AG09309 (cell line): ENCODE data around the gene CTPS1.

ENCODE experiments used
- DNase-seq: peaks from one replicate; pipeline ENCODE4 v3.0.0-alpha.2; 2010; ENCODE audit warnings: low read depth
- H3K4me3 ChIP-seq: 2 replicates; pipeline ENCODE4 v1.5.1; 2011; ENCODE audit warnings: mild to moderate bottlenecking, low read depth, low read length, moderate library complexity; ENCODE audit not compliant: control insufficient read depth
- CTCF ChIP-seq: IDR thresholded peaks from 2 replicates; pipeline ENCODE4 v1.5.1; 2011; ENCODE audit warnings: mild to moderate bottlenecking, low read depth, low read length, inconsistent platforms; ENCODE audit not compliant: insufficient read depth, control insufficient read depth; ENCODE audit errors: missing control alignments

CTPS1 gene, protein sequence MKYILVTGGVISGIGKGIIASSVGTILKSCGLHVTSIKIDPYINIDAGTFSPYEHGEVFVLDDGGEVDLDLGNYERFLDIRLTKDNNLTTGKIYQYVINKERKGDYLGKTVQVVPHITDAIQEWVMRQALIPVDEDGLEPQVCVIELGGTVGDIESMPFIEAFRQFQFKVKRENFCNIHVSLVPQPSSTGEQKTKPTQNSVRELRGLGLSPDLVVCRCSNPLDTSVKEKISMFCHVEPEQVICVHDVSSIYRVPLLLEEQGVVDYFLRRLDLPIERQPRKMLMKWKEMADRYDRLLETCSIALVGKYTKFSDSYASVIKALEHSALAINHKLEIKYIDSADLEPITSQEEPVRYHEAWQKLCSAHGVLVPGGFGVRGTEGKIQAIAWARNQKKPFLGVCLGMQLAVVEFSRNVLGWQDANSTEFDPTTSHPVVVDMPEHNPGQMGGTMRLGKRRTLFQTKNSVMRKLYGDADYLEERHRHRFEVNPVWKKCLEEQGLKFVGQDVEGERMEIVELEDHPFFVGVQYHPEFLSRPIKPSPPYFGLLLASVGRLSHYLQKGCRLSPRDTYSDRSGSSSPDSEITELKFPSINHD

GRCh38 chr1:40979241-40980067, at the start of gene CTPS1:
CTPS1 (plus strand) TSS chr1:40979696; CDS start chr1:40983291, 3,595 bp downstream.
- peak; percentile 20 for TF ChIP-seq CTCF
- peak within 1 kb of the TSS; percentile 76 for H3K4me3 ChIP-seq
- DNase-seq: peak; percentile 64

- TF ChIP-seq CTCF: no peak
- no peak for DNase-seq
Observed at GRCh38 chr1:40930174-40930964, 49.1 kb upstream of the CTPS1 start.

GRCh38 chr1:40931601-40932000, 47.9 kb upstream of the CTPS1 start:
- no peak for DNase-seq
- no peak overlapping the region for H3K4me3 ChIP-seq
- no peak for TF ChIP-seq CTCF

More at GRCh38 chr1:40930174-40930964, 49.1 kb upstream of the CTPS1 start:
- H3K4me3 ChIP-seq: no peak overlapping the region

DNA sequence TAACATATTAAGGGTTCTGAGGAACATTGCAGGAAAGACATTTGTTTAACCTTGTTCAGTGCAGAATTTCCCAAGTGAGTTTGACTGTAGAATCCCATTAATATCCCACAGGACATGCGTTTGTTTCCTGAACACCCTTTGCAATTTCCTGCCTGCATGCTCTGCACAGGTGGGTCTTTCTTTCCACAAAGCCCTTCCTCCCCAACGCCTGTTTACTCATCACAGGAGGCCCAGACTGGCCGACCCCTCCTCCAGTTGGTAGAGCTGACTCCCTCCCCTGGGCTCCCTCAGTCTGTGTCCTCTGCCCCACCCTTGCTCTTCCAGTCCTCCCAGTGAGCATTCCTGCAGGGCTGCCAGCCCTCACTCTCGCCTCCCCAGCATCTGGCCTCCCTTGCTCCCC, 47.5 kb upstream of the CTPS1 start:
- no peak for DNase-seq
- H3K4me3 ChIP-seq: no peak overlapping the region
- TF ChIP-seq CTCF: no peak

GRCh38 chr1:40936931-40937339, 42.6 kb upstream of the CTPS1 start:
- DNase-seq: peak; percentile 68
- no peak overlapping the region for H3K4me3 ChIP-seq

More at GRCh38 chr1:40936931-40937339, 42.6 kb upstream of the CTPS1 start:
- TF ChIP-seq CTCF: no peak
